Measurements from ENCODE around the gene TMF1. TPM values are rescaled to one million over a fixed set of nuclear protein-coding genes. Genes with fewer than 3 reads are reported as not detected.

The TMF1 gene
- total RNA-seq, 1 experiment from 2014 or later: 14.2 TPM

DNA sequence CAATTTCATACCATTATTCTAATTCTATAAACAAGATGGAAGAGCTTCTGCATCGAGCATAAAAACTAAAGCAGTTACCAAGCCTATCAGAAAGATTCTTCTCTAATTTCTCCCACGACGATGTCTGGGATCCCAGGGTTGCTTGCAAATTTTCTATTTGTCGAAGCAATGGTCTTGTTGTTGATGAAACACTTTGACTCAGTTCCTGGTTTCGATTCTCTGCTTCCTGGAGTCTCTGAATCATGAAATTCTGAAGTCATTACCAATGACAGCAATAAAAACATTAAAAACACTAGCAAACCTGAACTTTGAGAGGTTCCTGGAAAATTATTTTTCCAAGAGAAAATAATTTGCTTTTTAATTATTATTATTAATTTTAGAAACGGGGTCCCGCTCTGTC lies 18.7 kb downstream of the TMF1 start:
- Histone ChIP-seq H3K4me1 (ENCODE audit: insufficient read depth, low read length, poor library complexity, severe bottlenecking) (no peaks in the 10 kb centered on the region), H3K27ac (ENCODE audit: low read depth, low read length, poor library complexity, severe bottlenecking) (no peak overlapping the region), H3K36me3 (ENCODE audit: insufficient read depth, low read length, poor library complexity, severe bottlenecking) (peaks cover 9% of the 10 kb centered on the region), H3K27me3 (replicated peaks; ENCODE audit: insufficient read depth, low read depth, low read length, poor library complexity) (no peaks in the 10 kb centered on the region), H3K4me3 (ENCODE audit: low read depth, low read length, poor library complexity, severe bottlenecking) (no peak overlapping the region), H3K9me3 (ENCODE audit: low read depth, low read length, poor library complexity, severe bottlenecking) (no peaks in the 10 kb centered on the region)
- no TSS peak for BruUV-seq (replicated peaks)
- no peak for DNase-seq (ENCODE audit: low spot score)
- intact Hi-C loops (cut with micrococcal nuclease; ENCODE audit: unreplicated experiment): no loop called here
- TF ChIP-seq, protein P1, sequence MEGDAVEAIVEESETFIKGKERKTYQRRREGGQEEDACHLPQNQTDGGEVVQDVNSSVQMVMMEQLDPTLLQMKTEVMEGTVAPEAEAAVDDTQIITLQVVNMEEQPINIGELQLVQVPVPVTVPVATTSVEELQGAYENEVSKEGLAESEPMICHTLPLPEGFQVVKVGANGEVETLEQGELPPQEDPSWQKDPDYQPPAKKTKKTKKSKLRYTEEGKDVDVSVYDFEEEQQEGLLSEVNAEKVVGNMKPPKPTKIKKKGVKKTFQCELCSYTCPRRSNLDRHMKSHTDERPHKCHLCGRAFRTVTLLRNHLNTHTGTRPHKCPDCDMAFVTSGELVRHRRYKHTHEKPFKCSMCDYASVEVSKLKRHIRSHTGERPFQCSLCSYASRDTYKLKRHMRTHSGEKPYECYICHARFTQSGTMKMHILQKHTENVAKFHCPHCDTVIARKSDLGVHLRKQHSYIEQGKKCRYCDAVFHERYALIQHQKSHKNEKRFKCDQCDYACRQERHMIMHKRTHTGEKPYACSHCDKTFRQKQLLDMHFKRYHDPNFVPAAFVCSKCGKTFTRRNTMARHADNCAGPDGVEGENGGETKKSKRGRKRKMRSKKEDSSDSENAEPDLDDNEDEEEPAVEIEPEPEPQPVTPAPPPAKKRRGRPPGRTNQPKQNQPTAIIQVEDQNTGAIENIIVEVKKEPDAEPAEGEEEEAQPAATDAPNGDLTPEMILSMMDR (conservative IDR thresholded peaks at IDR 0.05; ENCODE audit: low read depth, low read length): no peak
- TF ChIP-seq EZH2 (IDR thresholded peaks at IDR 0.05; ENCODE audit: borderline replicate concordance, low read depth, low read length, poor library complexity, severe bottlenecking): no peak
- ChIA-PET CTCF (no interaction called here), POLR2A (ENCODE audit: low non-redundant PET) (no interaction called here)

DNA sequence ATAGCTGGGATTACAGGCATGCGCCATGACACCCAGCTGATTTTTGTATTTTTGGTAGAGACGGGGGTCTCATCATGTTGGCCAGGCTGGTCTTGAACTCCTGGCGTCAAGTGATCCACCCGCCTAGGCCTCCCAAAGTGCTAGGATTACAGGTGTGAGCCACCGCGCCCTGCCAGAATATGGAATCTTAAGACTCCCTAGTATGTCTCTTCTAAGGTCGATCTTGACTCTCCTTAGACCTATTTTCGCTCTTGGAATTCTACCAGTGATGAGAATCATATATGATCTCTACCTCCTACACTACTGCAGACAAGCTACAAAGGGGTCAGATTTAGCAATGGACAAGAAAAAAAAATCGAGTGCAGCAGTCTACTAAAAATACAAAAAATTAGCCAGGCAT lies 19.4 kb downstream of the TMF1 start:
- Histone ChIP-seq H3K36me3 (ENCODE audit: insufficient read depth, low read length, poor library complexity, severe bottlenecking) (peaks cover 9% of the 10 kb centered on the region), H3K27me3 (replicated peaks; ENCODE audit: insufficient read depth, low read depth, low read length, poor library complexity) (no peaks in the 10 kb centered on the region), H3K9me3 (ENCODE audit: low read depth, low read length, poor library complexity, severe bottlenecking) (no peaks in the 10 kb centered on the region), H3K27ac (ENCODE audit: low read depth, low read length, poor library complexity, severe bottlenecking) (no peak overlapping the region), H3K4me3 (ENCODE audit: low read depth, low read length, poor library complexity, severe bottlenecking) (no peak overlapping the region), H3K4me1 (ENCODE audit: insufficient read depth, low read length, poor library complexity, severe bottlenecking) (no peaks in the 10 kb centered on the region)
- BruUV-seq (replicated peaks): no TSS peak
- intact Hi-C loops (cut with micrococcal nuclease; ENCODE audit: unreplicated experiment): no loop called here
- POLR2A ChIA-PET (ENCODE audit: low non-redundant PET): no interaction called here
- CTCF ChIA-PET: no interaction called here
- TF ChIP-seq, protein P1 (conservative IDR thresholded peaks at IDR 0.05; ENCODE audit: low read depth, low read length): no peak
- no peak for TF ChIP-seq EZH2 (IDR thresholded peaks at IDR 0.05; ENCODE audit: borderline replicate concordance, low read depth, low read length, poor library complexity, severe bottlenecking)
- no peak for DNase-seq (ENCODE audit: low spot score)

DNA sequence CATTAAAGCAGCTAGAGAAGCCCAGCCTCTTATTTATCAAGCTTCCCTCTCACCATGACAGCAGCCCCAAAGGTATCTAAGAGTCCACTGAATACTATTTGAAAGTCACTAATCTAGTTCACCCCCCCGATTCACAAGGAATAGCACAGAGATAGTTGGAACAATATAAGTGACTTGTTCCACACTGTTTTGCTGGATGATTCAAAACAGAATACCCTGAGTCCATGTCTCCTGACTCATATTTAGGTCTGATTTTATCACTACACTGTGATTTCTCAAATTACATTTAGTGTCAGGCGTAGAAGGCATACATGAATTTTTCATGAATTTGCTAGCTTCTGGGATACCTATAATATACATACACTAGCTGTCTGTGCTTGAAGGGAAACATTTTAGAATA lies 20.0 kb downstream of the TMF1 start:
- no peak for TF ChIP-seq EZH2 (IDR thresholded peaks at IDR 0.05; ENCODE audit: borderline replicate concordance, low read depth, low read length, poor library complexity, severe bottlenecking)
- TF ChIP-seq, protein P1 (conservative IDR thresholded peaks at IDR 0.05; ENCODE audit: low read depth, low read length): no peak
- CTCF ChIA-PET: no interaction called here
- no peak overlapping the region for H3K4me3 ChIP-seq (ENCODE audit: low read depth, low read length, poor library complexity, severe bottlenecking)
- peaks cover 9% of the 10 kb centered on the region for H3K36me3 ChIP-seq (ENCODE audit: insufficient read depth, low read length, poor library complexity, severe bottlenecking)
- DNase-seq (ENCODE audit: low spot score): no peak
- H3K27ac ChIP-seq (ENCODE audit: low read depth, low read length, poor library complexity, severe bottlenecking): no peak overlapping the region
- intact Hi-C loops (cut with micrococcal nuclease; ENCODE audit: unreplicated experiment): no loop called here
- H3K9me3 ChIP-seq (ENCODE audit: low read depth, low read length, poor library complexity, severe bottlenecking): no peaks in the 10 kb centered on the region
- no peaks in the 10 kb centered on the region for H3K4me1 ChIP-seq (ENCODE audit: insufficient read depth, low read length, poor library complexity, severe bottlenecking)
- BruUV-seq (replicated peaks): no TSS peak
- POLR2A ChIA-PET (ENCODE audit: low non-redundant PET): no interaction called here
- H3K27me3 ChIP-seq (replicated peaks; ENCODE audit: insufficient read depth, low read depth, low read length, poor library complexity): no peaks in the 10 kb centered on the region

Measured in A673 (cell line).